NCI-H187 treated with DMSO at 0.1 percent for 48 hours (cell line): ENCODE data around the gene DLG1.

Experiments used
- DNase-seq: peaks from one replicate; lab custom pipeline; 2025; lab: John Stamatoyannopoulos, UW

The DLG1 gene

DNA sequence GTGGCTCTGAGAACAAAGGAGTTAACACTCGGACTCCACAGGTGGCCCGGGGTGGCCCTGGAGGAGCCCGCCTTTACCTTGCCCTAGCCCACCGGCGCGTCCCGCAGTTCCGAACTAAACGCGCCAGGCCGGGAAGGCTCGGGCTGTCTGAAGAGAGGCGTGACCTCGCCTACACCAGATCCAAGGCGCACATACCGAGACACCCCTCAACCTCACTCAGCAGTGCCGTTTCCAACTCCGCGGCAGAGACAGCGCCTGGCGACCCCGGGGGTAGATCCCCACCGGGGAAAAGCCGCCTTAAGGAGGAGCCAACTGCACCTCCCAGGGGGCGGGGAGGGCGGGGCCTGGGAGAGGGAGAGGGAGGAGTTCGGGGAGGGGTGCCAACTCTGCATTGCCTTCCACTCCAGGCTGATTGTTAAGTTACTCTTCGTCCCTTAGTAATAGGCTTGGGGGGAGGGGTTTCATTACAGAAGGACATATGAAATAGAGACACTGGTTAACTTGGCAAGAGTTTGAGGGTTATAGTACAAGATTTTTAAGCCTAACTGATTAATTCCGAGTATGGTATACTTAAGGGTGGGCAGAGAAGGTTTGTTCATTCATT lies at the start of gene DLG1:
TSS of gene DLG1 (minus strand) at position 272 of the 604 bp plus-strand sequence. CDS start 1,408 bp downstream, outside the sequence.
- peak; percentile 73 for DNase-seq

DNA sequence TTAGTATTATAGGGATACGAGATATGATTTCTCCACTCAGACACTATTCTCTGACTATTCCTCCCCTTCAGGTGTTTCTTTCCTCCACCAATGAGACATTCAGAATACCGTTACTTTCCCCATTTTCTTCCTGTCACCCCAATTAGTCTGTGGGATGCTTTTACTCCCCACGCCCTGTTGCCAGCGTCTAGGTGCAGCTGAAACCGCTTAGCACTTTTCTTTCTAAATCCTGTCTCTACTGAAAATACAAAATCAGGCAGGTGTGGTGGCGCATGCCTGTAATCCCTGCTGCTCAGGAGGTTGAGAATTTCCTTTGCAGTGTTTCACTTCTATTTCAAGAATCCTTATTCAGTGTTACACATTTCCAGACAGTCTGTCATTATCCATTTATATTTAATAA lies 49.6 kb upstream of the DLG1 start:
- no peak for DNase-seq

DNA sequence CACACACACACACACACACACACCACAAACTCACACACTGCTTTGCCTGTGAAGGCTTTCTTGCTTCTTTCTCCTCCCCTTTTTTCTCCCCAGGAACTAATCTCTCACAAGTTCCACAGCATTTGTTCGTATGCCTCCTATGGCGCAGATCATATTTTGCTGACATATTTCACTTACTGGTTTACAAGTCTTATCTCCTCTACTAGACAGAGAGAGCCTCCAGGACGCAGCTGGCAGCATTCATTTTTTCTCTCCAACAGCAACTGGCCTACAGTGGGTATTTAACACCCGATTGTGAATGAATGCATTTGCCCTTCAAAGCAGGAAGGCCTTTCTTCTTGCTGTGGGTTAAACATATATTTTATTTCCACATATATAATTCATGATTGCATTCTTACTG lies 47.0 kb upstream of the DLG1 start:
- no peak for DNase-seq

DNA sequence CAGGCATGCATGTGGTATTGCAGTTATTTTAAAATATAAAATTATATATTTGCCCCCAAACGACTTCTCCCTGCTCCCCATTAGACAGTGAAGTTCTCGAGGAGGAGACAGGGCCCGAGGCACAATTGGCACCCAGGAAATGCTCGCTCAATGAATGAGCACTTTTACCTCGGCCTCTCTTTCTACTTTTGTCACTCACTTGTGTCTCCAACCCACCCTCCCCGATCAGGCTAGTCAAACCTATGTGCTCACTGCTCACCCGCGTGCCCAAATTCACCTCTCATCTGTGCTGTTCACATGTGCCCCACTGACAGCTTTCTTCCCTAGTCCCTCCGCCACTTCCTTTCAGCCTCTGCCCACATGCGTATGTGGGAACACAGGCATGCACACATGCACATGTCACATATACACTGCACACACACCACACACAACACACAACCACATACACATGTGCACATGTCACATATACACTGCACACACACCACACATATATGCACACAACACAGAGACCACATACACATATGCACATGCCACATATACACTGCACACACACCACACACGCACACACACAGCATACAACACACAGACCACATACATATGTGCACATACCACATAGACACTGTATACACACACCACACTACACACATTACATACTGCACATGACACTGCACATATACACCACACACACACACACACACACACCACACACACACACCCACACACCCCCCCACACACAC lies 46.3 kb upstream of the DLG1 start:
- no peak for DNase-seq

DNA sequence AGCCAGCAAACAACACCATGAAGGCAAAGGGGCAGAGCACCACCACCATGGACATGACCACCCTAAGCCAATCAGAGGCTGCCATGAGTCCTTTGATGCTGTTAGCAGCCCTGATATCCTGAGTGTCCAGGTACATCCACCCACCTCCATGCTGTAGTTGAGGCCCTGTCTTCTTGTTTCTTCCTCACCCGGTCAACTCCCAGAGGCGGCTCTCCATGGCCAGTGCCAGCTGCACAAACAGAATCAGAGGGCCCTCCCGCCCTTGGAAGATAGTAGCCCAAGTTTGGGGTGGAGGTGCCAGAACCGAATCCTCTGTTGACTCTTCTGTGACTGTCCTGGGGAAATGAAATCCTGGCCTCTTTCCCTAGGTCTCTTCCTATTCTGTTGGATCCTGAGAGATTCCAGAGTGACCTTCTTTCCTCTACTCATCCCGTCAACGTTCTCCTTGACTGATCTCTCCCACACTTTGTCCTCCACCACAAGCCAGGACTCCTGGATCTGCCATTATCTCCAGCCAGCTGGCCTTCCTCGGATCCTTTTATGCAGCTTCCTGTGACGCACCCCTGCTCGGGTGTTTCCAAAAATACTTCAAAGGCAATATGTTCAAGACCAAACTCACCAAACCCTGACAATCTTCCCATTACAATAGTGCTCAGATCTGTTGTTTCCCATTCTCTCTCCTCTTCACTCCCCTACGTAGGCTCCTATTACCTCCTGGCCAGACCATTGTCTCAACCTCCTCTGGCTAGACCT lies 45.4 kb upstream of the DLG1 start:
- no peak for DNase-seq

DNA sequence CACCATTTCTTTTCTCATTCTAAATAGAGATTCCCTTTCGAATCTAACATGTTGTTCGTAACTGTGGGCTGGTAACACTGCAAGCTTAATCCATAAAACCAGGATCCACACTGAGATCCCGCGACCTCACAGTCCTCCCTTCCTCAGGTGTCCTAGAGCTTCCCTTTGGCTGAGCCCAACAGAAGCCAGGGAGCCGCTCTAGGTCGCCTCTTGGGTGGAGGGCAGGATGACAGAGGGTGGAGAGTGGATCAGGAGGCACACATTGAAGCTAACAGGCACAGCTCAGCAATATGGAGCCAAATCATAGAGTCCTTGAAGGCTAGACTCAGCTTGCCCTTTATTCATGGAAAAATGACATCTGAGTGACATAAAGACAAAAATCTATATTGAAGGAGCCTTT lies 44.7 kb upstream of the DLG1 start:
- DNase-seq = no peak

DNA sequence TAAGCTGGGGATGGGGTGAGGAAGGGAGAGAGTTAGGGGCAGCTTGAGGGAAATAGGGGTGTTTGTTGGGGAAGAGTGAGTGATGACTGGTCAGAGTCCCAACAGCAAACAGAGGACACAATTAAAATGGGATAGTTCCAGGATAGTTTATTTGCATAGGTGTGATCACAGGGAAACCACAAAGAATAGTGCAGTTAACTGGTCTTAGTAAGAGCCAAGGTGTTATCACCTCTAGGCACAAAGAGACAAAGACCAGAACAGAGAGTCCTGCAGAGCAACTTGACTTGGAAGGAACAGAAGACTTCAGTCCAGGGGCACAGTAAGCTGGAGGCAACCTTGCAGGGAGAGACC lies 42.1 kb upstream of the DLG1 start:
- DNase-seq = no peak

DNA sequence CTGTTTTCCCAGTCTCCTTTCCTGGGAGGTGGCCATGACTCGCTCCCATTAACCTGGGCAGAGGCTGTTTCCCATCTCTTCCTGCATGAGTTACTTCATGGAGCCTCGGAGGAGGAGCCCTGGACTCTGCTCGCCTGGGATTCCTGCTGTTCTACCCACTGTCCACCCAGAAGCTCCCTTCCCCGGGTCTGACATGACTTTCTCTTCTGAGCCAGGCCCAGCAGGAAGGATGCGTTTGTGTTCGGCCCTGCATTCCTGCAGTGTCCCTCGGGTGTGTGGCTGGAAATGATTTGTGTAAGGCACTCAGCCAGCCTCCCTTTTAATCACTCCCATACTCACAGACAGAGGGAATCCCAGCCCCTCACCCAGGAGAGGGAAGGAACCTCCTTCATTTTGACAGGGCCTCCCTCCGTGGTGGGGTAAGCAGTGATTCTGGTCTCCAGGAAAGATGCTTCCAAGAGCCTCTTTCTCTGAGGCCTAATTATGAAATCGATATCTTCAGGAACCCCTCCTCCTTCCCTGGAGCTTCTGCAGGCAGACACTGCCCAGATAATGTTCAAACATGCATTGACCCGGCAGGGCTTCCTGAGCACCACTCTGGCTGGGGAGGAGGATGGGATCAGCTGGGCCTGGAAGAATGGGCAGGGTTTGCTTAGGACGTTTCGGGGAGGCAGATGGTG lies 41.6 kb upstream of the DLG1 start:
- no peak for DNase-seq

DNA sequence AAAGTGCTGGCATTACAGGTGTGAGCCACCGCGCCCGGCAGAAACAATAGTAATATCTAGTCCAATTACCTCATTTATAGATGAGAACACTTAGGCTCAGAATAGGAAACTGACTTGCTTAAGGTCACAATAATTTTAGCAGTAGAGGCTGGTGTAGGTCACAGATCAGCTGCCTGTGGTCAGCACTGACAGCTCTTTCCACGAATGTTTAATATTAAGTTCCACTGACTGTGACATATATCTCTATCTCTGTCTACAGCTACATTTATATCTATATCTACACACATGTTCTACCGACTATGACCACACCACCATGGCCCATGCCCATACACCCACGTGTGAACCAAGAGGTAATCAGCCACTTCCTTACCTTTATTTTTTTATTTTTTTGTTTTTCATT lies 40.2 kb upstream of the DLG1 start:
- DNase-seq = no peak

DNA sequence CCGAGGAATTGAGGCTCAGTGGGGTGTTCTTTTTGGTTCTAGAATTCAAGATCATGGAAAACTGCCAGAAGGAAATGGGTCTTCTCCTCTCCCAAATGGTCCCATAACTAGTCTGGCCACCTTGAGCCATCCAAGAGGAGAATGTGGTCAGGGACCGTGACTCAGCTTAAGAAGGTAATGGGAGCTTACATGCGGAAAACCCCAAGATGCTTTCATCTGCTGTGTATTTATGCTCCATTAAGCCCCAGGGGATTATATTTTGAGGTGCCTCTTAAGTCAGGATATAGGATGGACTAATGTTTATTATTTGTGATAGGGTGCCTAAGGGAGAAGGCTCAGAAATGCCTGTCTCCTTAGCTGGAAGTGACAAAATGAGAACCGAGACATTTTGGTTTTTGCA lies 39.2 kb upstream of the DLG1 start:
- DNase-seq = no peak

DNA sequence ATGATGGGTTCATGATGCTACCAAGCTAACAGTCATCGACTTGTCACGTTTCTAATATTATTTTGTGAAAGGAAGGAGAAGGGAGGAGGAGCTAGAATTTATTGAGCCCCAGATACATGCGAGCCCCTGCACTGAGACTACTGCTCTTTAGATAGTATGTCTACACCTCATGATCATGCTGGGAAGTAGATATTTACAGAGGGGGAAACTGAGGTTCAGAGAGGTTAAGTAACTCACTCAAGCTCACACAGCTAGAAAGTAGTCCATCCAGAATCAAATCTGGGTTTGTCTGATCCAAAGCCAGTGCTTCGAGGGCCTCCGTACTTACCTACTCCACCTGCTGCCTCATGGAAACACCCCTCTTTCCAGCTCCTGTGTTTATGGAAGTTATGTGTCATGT lies 38.8 kb upstream of the DLG1 start:
- no peak for DNase-seq

DNA sequence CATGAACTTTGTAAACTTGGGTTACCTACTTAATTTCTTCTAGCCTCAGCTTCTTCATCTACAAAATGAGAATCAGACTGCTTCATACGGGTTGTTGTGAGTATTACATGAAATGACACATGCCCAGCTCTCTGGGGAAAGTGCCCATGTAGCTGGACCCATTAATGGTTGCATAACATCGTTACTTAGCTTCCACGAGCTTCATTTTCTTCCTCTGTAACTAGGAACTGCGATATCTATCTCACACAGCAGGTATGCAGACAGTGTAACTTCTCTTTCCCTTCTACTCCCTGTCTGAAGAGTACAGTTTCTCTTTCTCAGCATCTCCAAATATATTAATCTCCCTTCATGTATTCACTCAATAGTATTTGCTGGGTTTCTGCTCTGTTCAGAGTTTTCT lies 37.9 kb upstream of the DLG1 start:
- no peak for DNase-seq

DNA sequence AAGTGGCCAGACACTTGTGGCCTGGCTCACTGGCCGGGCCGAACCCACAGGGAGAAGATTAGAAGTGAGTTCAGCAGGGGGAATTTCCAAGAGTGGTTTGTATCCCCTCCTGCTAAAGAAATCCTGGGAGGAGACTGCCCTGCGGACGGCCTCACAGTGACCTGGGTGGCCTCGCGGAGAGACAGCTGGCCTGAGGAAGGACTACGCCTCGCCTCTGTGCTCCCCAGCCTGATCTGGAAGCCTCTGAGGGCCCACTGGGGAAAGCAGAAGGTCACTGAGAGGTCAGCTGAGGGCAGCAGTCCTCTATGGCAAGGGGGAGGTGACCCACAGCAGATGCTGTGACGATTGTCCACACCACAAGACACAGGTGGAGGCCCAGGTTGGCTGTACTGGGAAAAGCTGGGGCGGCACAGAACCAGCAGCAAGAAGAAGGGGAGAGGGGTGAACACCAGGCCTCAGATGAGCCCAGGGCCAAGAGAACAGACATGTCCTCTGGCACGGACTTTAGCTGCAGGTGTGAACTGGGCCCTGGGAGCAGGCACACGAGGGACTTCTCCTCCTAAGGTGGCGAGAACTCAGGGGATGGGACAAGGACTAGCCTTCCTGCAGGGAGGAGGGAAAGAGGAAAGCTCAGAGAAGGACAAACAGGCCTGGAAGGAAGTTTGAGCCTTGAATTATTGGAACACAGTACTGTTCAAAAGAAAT lies 37.2 kb upstream of the DLG1 start:
- DNase-seq = no peak

DNA sequence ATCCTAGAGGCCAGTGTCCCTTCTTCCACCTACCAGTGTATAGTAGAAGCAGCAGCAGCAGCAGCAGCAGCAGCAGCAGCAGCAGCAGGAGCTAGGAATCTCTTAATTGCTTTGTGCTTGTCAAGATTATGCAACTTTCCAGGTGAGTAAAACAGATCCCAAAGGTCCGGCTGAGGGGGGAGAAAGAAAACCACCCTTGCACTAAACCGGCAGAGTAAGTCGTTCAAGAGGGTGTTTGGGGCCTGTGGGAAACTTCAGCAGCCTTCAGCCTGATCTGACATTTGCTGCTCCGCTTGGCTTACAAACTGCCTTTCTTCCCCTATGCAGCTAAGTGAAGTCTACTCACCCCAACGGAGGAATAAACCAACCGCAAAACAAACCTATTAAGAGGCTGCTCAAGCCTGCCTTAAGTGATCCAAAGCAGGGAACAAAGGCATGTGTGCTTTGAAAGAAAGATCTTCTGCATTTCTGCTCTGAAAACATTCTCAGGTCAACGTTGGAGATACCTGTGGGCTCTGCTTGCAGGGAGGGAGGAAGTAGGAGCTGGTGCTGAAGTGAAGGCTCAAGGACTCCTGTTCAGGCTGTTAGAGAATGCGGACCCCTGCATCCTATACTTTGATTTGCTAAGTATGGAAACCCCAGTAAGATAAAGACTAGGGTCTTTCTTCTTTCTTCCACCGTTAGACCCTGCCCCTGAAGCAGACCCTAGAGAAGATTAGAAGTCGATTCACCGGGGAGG lies 35.7 kb upstream of the DLG1 start:
- DNase-seq = peak; percentile 42

DNA sequence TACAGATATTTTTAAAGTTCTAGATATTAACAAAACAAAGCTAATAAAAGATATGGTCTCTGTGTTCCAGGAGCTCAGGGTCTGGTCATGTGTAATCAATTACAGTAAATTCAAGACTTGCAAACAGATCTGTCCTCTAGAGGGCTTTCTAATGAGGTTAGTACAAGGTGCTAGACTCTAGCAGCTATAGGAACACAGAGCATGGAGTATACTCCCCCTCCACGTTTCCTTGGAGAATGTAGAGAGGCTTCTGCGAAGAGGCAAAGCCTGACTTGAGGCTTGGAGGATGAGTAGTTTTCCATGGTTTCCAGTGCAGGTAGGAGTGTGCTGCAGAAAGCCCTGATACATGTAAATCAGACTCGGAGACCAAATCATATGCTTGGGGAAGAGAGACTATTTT lies 32.7 kb upstream of the DLG1 start:
- DNase-seq = no peak

DNA sequence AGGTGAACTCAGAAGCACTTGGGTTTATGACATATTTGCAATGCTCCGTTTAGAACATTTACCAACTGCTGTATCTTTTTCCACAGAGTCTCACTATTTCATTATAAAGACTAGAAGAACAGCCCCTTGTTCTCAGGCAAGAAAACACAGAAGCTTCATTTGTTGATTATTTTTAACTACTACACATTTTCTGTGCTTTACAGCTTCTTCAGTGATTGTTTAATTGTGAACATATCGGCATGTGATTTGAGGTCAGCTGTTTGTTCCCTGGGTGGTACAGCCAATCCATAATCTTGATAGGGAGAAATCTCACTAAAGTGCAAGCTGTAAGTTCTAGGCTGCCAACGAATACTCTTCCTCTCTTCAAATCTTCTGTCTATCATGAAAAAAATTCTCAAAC lies 31.0 kb upstream of the DLG1 start:
- DNase-seq = no peak

DNA sequence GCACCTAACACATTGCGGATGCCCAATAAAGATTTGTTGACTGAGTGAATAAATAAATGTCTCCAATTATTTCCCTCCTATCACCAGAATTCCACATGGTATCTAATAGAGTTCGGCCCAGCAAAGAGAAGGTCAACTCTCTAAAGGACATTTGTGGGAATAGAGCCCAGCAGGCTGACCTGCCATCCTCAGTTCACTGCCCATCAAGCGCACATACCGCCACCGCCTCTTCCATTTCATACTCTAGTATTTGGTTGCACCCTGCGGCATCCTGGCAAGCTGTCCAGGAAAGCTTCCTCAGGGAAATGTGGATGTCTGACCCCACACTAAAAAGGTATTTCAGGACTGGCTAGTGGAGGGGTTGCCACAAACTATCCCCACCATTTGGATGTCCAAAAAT lies 29.8 kb upstream of the DLG1 start:
- DNase-seq = no peak

DNA sequence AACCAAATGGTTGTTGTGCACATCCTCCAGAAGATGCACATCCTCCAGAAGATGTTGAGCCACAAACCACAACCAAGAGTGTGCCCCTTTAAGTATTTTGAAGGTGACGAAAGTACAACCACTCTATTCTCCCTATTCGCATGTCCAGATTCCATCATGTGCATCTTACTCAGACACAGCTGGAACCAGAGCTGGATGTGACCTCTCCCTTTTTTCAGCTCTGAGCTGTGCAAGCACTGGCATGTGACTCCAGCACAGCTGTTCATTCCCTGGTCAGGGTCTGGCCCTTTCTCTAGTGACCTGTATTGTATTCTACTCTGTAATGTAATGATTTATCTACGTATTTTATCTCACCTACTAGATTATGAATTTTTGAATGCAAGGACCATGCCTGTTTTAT lies 29.3 kb upstream of the DLG1 start:
- no peak for DNase-seq

DNA sequence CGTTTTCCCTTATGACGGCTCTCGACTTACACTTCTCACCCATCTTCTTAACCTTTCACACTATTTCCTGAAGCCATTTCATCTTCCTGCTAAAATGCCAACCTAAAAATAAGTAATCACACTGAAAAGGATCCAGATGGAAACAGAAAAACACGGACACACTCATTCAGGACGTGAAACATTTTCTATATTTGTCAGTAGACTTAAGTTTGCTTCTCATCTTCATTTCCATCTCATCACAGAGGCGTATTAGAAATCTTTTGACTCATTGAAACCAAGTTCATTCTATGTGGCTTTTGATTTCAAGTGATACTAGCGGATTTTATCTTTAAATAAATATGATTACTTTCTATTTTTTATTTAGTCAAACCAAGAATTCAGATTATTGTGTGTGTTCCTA lies 27.4 kb upstream of the DLG1 start:
- no peak for DNase-seq

DNA sequence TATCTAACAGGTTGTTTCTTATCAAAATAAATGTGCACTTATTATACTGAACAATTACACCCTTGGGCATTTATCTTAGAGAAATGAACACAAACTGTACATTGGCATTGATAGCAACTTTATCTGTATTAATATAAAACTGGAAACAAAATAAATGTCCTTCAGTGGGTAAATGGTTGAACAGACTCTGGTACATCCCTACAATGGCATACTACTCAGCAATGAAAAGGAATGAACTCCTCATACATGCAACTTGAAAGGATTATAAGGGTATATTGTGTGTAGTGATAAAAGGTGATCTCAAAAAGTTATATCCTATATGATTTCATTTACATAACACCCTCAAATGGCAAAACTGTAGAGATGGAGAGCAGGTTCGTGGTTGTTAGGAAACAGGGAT lies 23.7 kb upstream of the DLG1 start:
- no peak for DNase-seq

DNA sequence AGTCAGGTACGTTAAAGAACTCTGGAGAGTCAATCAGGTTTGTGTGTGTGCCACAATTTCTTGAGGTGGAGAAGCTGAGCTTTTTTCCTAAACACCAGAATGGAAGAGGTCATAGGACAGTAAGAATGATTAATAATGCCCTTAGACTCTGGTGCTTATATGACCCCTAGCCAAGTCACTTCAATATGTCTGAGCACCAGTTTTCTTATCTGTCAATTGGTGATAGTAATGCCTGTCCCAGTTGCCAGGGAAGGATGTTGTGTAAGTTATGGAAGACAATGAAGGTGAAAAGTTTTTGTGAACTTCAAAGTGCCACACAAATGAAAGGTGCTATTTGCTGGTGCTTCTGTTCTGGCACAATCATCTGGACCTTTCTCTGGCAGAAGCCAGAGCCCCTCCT lies 22.2 kb upstream of the DLG1 start:
- no peak for DNase-seq
